SU-DHL-6 (cell line): ENCODE data around the gene KCNT2.

Source experiments
- H2AFZ ChIP-seq: fragments of 200-600 bp; sonication (generic); 2 replicates; pipeline ENCODE4 v1.6.1; 2014; ENCODE audit warnings: low read depth, mild to moderate bottlenecking, moderate library complexity, mixed read lengths, antibody characterized with exemption, low read length; ENCODE audit not compliant: severe bottlenecking
- H3F3A ChIP-seq: fragments of 200-600 bp; shearing (Covaris generic); 2 replicates; pipeline ENCODE4 v1.6.0; 2016; ENCODE audit warnings: antibody characterized with exemption, mild to moderate bottlenecking; ENCODE audit not compliant: insufficient read depth
- H3K27ac ChIP-seq: fragments of 200-600 bp; sonication (generic); 2 replicates; pipeline ENCODE4 v1.5.1; 2016; ENCODE audit warnings: low read depth, mild to moderate bottlenecking, low read length, moderate library complexity, mixed read lengths
- H3K27me3 ChIP-seq: fragments of 200-600 bp; sonication (generic), shearing (Covaris generic); 2 replicates; pipeline ENCODE4 v1.6.0; 2014; ENCODE audit warnings: mild to moderate bottlenecking, low read length
- H3K36me3 ChIP-seq: fragments of 200-600 bp; sonication (generic); 2 replicates; pipeline ENCODE4 v1.6.1; 2014; ENCODE audit warnings: mild to moderate bottlenecking, low read length, mixed read lengths
- H3K4me2 ChIP-seq: fragments of 300-600, 200-600 bp; shearing (Covaris generic), sonication (generic); 2 replicates; pipeline ENCODE4 v1.6.0; 2014; ENCODE audit warnings: low read length, low read depth, mild to moderate bottlenecking; ENCODE audit not compliant: poor library complexity, severe bottlenecking
- H3K4me3 ChIP-seq: fragments of 200-600 bp; sonication (generic); 2 replicates; pipeline ENCODE4 v1.5.1; 2014; ENCODE audit warnings: antibody characterized with exemption, low read length, mild to moderate bottlenecking, mixed read lengths; ENCODE audit not compliant: insufficient read depth, poor library complexity, severe bottlenecking
- H3K79me2 ChIP-seq: fragments of 200-600 bp; sonication (generic); 2 replicates; pipeline ENCODE4 v1.6.1; 2014; ENCODE audit warnings: mild to moderate bottlenecking, low read length, moderate library complexity; ENCODE audit not compliant: insufficient read depth
- H3K9ac ChIP-seq: fragments of 200-600 bp; sonication (generic); 2 replicates; pipeline ENCODE4 v1.7.0; 2014; ENCODE audit warnings: mild to moderate bottlenecking, low read length
- H3K9me2 ChIP-seq: fragments of 200-600 bp; sonication (generic); replicated peaks from 2 replicates; pipeline ENCODE4 v1.6.1; 2014; ENCODE audit warnings: low read length; ENCODE audit not compliant: insufficient read depth
- H3K9me3 ChIP-seq: fragments of 200-600 bp; sonication (generic); 2 replicates; pipeline ENCODE4 v1.6.1; 2014; ENCODE audit warnings: low read length, mixed read lengths; ENCODE audit not compliant: insufficient read depth
- H4K20me1 ChIP-seq: fragments of 200-600 bp; sonication (generic); 2 replicates; pipeline ENCODE4 v1.6.1; 2014; ENCODE audit warnings: low read depth, mild to moderate bottlenecking, antibody characterized with exemption, low read length, moderate library complexity, mixed read lengths
- CTCF ChIP-seq: fragments of 200-600 bp; sonication (generic); IDR thresholded peaks from one replicate; pipeline ENCODE4 v1.5.1; 2017; ENCODE audit warnings: antibody characterized with exemption, mild to moderate bottlenecking, low read length, moderate library complexity; ENCODE audit not compliant: insufficient read depth, poor library complexity, severe bottlenecking
- EZH2phosphoT487 ChIP-seq: fragments of 200-600 bp; sonication (generic), shearing (Covaris generic); conservative IDR thresholded peaks from 2 replicates; pipeline ENCODE4 v1.6.1; 2018; ENCODE audit warnings: mild to moderate bottlenecking, antibody characterized with exemption, low read length, moderate library complexity, mixed read lengths

KCNT2 gene

GRCh38 chr1:196454792-196455191, 153.4 kb downstream of the KCNT2 start:
- Histone ChIP-seq H3F3A (no peaks in the 10 kb centered on the region), H4K20me1 (no peaks in the 10 kb centered on the region), H3K9ac (no peak overlapping the region), H3K4me2 (no peak overlapping the region), H3K27ac (no peak overlapping the region), H3K9me3 (no peaks in the 10 kb centered on the region), H3K79me2 (no peaks in the 10 kb centered on the region), H3K9me2 (no peaks in the 10 kb centered on the region), H3K27me3 (no peaks in the 10 kb centered on the region), H2AFZ (no peak overlapping the region), H3K36me3 (no peaks in the 10 kb centered on the region), H3K4me3 (no peak overlapping the region)
- TF ChIP-seq CTCF (no peak), EZH2phosphoT487 (no peak)

- no peaks in the 10 kb centered on the region for H3F3A ChIP-seq
- no peaks in the 10 kb centered on the region for H3K9me2 ChIP-seq
- H3K9ac ChIP-seq: no peak overlapping the region
- no peaks in the 10 kb centered on the region for H4K20me1 ChIP-seq
- H2AFZ ChIP-seq: no peak overlapping the region
- H3K27ac ChIP-seq: no peak overlapping the region
- TF ChIP-seq EZH2phosphoT487: no peak
- no peaks in the 10 kb centered on the region for H3K79me2 ChIP-seq
- no peak overlapping the region for H3K4me2 ChIP-seq
- no peaks in the 10 kb centered on the region for H3K9me3 ChIP-seq
- H3K4me3 ChIP-seq: no peak overlapping the region
- H3K27me3 ChIP-seq: no peaks in the 10 kb centered on the region
- no peaks in the 10 kb centered on the region for H3K36me3 ChIP-seq
Measured at GRCh38 chr1:196451103-196451502, 157.1 kb downstream of the KCNT2 start.

GRCh38 chr1:196450143-196451095, 157.8 kb downstream of the KCNT2 start:
- H3F3A ChIP-seq: no peaks in the 10 kb centered on the region
- no peak overlapping the region for H3K27ac ChIP-seq
- TF ChIP-seq EZH2phosphoT487: no peak
- no peak for TF ChIP-seq CTCF
- H3K36me3 ChIP-seq: no peaks in the 10 kb centered on the region
- no peak overlapping the region for H2AFZ ChIP-seq
- no peak overlapping the region for H3K4me3 ChIP-seq
- no peaks in the 10 kb centered on the region for H3K79me2 ChIP-seq
- no peaks in the 10 kb centered on the region for H3K9me2 ChIP-seq
- no peak overlapping the region for H3K4me2 ChIP-seq
- H3K9ac ChIP-seq: no peak overlapping the region
- no peaks in the 10 kb centered on the region for H4K20me1 ChIP-seq
- H3K27me3 ChIP-seq: no peaks in the 10 kb centered on the region
- H3K9me3 ChIP-seq: no peaks in the 10 kb centered on the region

GRCh38 chr1:196449460-196449859, 158.8 kb downstream of the KCNT2 start:
- Histone ChIP-seq H4K20me1 (no peaks in the 10 kb centered on the region), H3K4me2 (no peak overlapping the region), H3K27ac (no peak overlapping the region), H3K36me3 (no peaks in the 10 kb centered on the region), H3F3A (no peaks in the 10 kb centered on the region), H3K9me3 (no peaks in the 10 kb centered on the region), H3K79me2 (no peaks in the 10 kb centered on the region), H3K27me3 (no peaks in the 10 kb centered on the region), H3K9ac (no peak overlapping the region), H2AFZ (no peak overlapping the region), H3K4me3 (no peak overlapping the region), H3K9me2 (no peaks in the 10 kb centered on the region)
- no peak for TF ChIP-seq CTCF
- no peak for TF ChIP-seq EZH2phosphoT487
